ENCODE results near the gene NEDD9. TPM values are rescaled to one million over a fixed set of nuclear protein-coding genes. Genes with fewer than 3 reads are reported as not detected.

NEDD9 gene
- total and polyA plus RNA-seq, 2 of the 13 experiments (the other 11 are each of a cell fraction or from before 2014, with no cell fraction given) = 27.1 to 389 TPM

DNA sequence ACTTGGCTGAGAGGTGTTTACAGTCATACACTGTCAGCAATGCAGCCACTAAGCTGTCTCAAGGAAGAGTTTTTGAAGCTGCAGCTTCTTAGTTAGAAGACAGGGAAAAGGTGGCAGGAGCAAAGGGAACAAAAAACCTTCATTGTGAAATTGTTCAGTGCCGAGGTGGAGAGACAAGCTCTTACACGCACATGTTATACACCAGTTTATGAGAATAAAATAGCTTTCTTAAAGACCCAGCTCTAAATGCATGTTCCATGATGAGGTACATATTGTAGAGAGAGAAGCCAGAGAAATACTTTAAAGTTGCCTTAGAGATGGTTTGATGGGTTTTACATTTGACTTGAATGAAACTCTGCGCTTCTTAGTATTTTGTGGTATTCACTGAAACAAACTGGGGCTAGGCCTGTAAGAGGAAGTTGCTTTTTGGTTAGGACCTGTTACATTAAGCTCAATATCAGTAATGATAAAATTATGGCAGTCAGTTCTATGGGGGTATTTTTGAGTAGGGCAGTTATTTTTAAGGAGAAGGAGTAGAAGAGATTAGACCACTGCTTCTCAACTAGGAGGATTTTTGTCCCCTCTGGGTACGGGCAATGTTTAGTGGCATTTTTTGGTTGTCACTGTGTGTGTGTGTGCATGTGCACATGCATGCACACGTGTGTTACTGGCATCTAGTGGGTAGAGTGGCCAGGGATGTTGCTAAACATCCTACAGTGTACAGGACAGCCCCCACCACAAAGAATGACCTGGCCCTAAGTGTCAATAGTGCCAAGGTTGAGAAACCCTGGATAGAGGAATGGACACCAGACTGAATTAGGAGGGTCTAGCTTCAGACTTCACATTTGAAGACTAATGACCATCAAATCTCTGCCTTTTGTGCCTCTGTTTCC lies 9.8 kb downstream of the NEDD9 start:
- 70% methylated on average over 5 of the region's 5 CpGs for WGBS (ENCODE audit: low lambda C conversion rate)
- H3K4me3 ChIP-seq (replicated peaks in 1 of 3; ENCODE audit: insufficient read depth in 1 of 3, low read depth in 2 of 3, low read length in 3 of 3) = peak overlapping the region; percentile 5 to 43 (median 6); a peak in 4 of 6 replicates
- H3K4me2 ChIP-seq (ENCODE audit: low read depth, low read length) = peak overlapping the region; percentile 79
- no peaks in the 10 kb centered on the region for H3K27me3 ChIP-seq (ENCODE audit: control insufficient read depth in 1 of 2, insufficient read depth in 2 of 2, low read length in 2 of 2)
- CTCF ChIA-PET (ENCODE audit: low intra/inter-chr PET ratio, low total read pairs) = no interaction called here
- H3K4me1 ChIP-seq (ENCODE audit: insufficient read depth, low read length) = peaks cover 100% of the 10 kb centered on the region
- H3K79me2 ChIP-seq (ENCODE audit: insufficient read depth, low read length) = peaks cover 98% of the 10 kb centered on the region
- H4K20me1 ChIP-seq (ENCODE audit: insufficient read depth, low read length) = peaks cover 97% of the 10 kb centered on the region
- no peak for ATAC-seq
- POLR2A ChIA-PET = interaction anchor here (1.0 to 7.7 kb wide), 5 partner anchors 9 to 76 kb away, joined by 3 to 106 read pairs (median 4); partner anchors contain the start of gene NEDD9
- no peak for FAIRE-seq
- BruUV-seq (replicated peaks) = TSS peak; percentile 1
- DNase-seq (ENCODE audit: low spot score) = no peak
- intact Hi-C loops (cut with micrococcal nuclease; ENCODE audit: unreplicated experiment) (no loop called here), in situ Hi-C loops (cut with HindIII; ENCODE audit: extremely low pct_ligation_motif_present, low pct_unique_long_range_greater_than_20kb) (no loop called here)
- H2AFZ ChIP-seq (ENCODE audit: low read length) = no peak overlapping the region
- no peaks in the 10 kb centered on the region for H3K9me3 ChIP-seq (ENCODE audit: low read length)
- H3K9ac ChIP-seq (ENCODE audit: insufficient read depth, low read depth, low read length) = peak overlapping the region; percentile 49; the same call in 1 of the 2 replicates
- peaks cover 20 to 70% of the 10 kb centered on the region in 2 experiments for H3K36me3 ChIP-seq (replicated peaks in 1 of 2; ENCODE audit: control insufficient read depth in 1 of 2, insufficient read depth in 2 of 2, low read length in 2 of 2)
- peak overlapping the region; percentile 31 for H3K27ac ChIP-seq (ENCODE audit: extremely low read length, insufficient read depth, low read length)
- TF ChIP-seq ZNF337 (CRISPR knock-in tag; IDR thresholded peaks at IDR 0.05; ENCODE audit: borderline replicate concordance, low read depth) = 0 out of 2 replicates have a peak, but pooled peaks have one; percentile 26
- TF ChIP-seq POLR2A (IDR thresholded peaks at IDR 0.05; ENCODE audit: insufficient read depth in 1 of 2, low read depth in 2 of 2, low read length in 2 of 2) = 0 out of 4 replicates have a peak, but pooled peaks of 1 of the 2 experiments have one; percentile 16
- TF ChIP-seq, protein P1, sequence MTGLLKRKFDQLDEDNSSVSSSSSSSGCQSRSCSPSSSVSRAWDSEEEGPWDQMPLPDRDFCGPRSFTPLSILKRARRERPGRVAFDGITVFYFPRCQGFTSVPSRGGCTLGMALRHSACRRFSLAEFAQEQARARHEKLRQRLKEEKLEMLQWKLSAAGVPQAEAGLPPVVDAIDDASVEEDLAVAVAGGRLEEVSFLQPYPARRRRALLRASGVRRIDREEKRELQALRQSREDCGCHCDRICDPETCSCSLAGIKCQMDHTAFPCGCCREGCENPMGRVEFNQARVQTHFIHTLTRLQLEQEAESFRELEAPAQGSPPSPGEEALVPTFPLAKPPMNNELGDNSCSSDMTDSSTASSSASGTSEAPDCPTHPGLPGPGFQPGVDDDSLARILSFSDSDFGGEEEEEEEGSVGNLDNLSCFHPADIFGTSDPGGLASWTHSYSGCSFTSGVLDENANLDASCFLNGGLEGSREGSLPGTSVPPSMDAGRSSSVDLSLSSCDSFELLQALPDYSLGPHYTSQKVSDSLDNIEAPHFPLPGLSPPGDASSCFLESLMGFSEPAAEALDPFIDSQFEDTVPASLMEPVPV (CRISPR knock-in tag; IDR thresholded peaks at IDR 0.05) = 0 out of 2 replicates have a peak, but pooled peaks have one; percentile 28
- TF ChIP-seq SAP130 (CRISPR knock-in tag; IDR thresholded peaks at IDR 0.05; ENCODE audit: low read depth) = peak; percentile 51
- TF ChIP-seq, protein P2, sequence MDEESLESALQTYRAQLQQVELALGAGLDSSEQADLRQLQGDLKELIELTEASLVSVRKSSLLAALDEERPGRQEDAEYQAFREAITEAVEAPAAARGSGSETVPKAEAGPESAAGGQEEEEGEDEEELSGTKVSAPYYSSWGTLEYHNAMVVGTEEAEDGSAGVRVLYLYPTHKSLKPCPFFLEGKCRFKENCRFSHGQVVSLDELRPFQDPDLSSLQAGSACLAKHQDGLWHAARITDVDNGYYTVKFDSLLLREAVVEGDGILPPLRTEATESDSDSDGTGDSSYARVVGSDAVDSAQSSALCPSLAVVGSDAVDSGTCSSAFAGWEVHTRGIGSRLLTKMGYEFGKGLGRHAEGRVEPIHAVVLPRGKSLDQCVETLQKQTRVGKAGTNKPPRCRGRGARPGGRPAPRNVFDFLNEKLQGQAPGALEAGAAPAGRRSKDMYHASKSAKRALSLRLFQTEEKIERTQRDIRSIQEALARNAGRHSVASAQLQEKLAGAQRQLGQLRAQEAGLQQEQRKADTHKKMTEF (CRISPR knock-in tag; IDR thresholded peaks at IDR 0.05) = 0 out of 2 replicates have a peak, but pooled peaks have one; percentile 4
- TF ChIP-seq MTF1 (CRISPR knock-in tag; IDR thresholded peaks at IDR 0.05) = no peak
- peak; percentile 37; the same call in 1 of the 2 replicates for TF ChIP-seq SNAPC2 (CRISPR knock-in tag; IDR thresholded peaks at IDR 0.05)
- peak; percentile 15; the same call in 1 of the 3 replicates for TF ChIP-seq MXI1 (IDR thresholded peaks at IDR 0.05; ENCODE audit: borderline replicate concordance, low read depth, low read length)
- TF ChIP-seq FOXA3 (CRISPR knock-in tag; IDR thresholded peaks at IDR 0.05) = peak; percentile 35; the same call in 1 of the 2 replicates
- no peak for TF ChIP-seq ZNF878 (CRISPR knock-in tag; IDR thresholded peaks at IDR 0.05)
- TF ChIP-seq, protein P3, sequence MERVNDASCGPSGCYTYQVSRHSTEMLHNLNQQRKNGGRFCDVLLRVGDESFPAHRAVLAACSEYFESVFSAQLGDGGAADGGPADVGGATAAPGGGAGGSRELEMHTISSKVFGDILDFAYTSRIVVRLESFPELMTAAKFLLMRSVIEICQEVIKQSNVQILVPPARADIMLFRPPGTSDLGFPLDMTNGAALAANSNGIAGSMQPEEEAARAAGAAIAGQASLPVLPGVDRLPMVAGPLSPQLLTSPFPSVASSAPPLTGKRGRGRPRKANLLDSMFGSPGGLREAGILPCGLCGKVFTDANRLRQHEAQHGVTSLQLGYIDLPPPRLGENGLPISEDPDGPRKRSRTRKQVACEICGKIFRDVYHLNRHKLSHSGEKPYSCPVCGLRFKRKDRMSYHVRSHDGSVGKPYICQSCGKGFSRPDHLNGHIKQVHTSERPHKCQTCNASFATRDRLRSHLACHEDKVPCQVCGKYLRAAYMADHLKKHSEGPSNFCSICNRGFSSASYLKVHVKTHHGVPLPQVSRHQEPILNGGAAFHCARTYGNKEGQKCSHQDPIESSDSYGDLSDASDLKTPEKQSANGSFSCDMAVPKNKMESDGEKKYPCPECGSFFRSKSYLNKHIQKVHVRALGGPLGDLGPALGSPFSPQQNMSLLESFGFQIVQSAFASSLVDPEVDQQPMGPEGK (CRISPR knock-in tag; IDR thresholded peaks at IDR 0.05) = peak; percentile 91
- TF ChIP-seq JUNB (CRISPR knock-in tag; IDR thresholded peaks at IDR 0.05; ENCODE audit: borderline replicate concordance) = no peak
- peak; percentile 42; the same call in 1 of the 2 replicates for TF ChIP-seq NFIC (IDR thresholded peaks at IDR 0.05; ENCODE audit: low read length)
- TF ChIP-seq CEBPG (CRISPR knock-in tag; IDR thresholded peaks at IDR 0.05) = 0 out of 2 replicates have a peak, but pooled peaks have one; percentile 29
- TF ChIP-seq BCL6 (CRISPR knock-in tag; IDR thresholded peaks at IDR 0.05) = peak; percentile 71
- peak; percentile 62 for TF ChIP-seq RBM22 (optimal IDR thresholded peaks at IDR 0.05; ENCODE audit: low read length)
- no peak for TF ChIP-seq SOX13 (IDR thresholded peaks at IDR 0.05)
- TF ChIP-seq SOX13 (CRISPR knock-in tag; conservative IDR thresholded peaks at IDR 0.05 in 1 of 2, IDR thresholded peaks at IDR 0.05 in 1 of 2) = peak in 1 of 2 experiments; percentile 6; a peak in 1 of 4 replicates
- peak; percentile 38 for TF ChIP-seq TEAD3 (CRISPR knock-in tag; optimal IDR thresholded peaks at IDR 0.05; ENCODE audit: borderline replicate concordance)
- TF ChIP-seq FOSL2 (CRISPR knock-in tag; IDR thresholded peaks at IDR 0.05) = peak; percentile 54

All from HepG2 (cell line).